Stomach (tissue), 4 donors: ENCODE data around the gene ANGEL2.

Experiments
- CTCF ChIP-seq, 7 experiments: fragments of 450-650 bp in 4 of 7; fragments of 200-600 bp in 3 of 7; sonication (generic) in 3 of 7; IDR thresholded peaks; one replicate each; pipeline ENCODE4 v1.5.1; 2016 to 2019; ENCODE audit warnings: antibody characterized with exemption in 7 of 7, control low read depth in 2 of 7, mild to moderate bottlenecking in 1 of 7
- EP300 ChIP-seq: sonication (generic); formaldehyde crosslinking; IDR thresholded peaks from one replicate; pipeline ENCODE4 v1.6.1; 2017; ENCODE audit warnings: antibody characterized with exemption
- POLR2A ChIP-seq, 4 donors: fragments of 450-650 bp; IDR thresholded peaks; one replicate each; pipeline ENCODE4 v1.6.1; 2016; ENCODE audit warnings: antibody characterized with exemption in 4 of 4, control low read depth in 2 of 4, mild to moderate bottlenecking in 1 of 4, moderate library complexity in 1 of 4
- POLR2AphosphoS5 ChIP-seq, 3 donors: sonication (generic); formaldehyde crosslinking; IDR thresholded peaks; one replicate each; pipeline ENCODE4 v1.6.1; 2016; ENCODE audit warnings: antibody characterized with exemption in 3 of 3

- no peak for TF ChIP-seq POLR2AphosphoS5 (IDR thresholded peaks at IDR 0.05)
- no peak for TF ChIP-seq EP300
- TF ChIP-seq CTCF (IDR thresholded peaks at IDR 0.05): no peak
- no peak for TF ChIP-seq POLR2A (IDR thresholded peaks at IDR 0.05)
These were observed 39.1 kb downstream of the ANGEL2 start for GRCh38 chr1:212976586-212976985.
